DMS153 (cell line): ENCODE data around the gene OR4K2.
"Not testable (repeated sequence)": the region's sequence is repeated elsewhere in the genome, so short reads cannot be mapped to it uniquely, and the experiment has no call there.

Source experiments
- DNase-seq: peaks from one replicate; lab custom pipeline; 2025; lab: John Stamatoyannopoulos, UW

Gene OR4K2

GRCh38 chr14:19874842-19875241 lies at the start of gene OR4K2:
TSS of gene OR4K2 (plus strand) at chr14:19875142. CDS start at chr14:19876268, 1,126 bp downstream.
- no peak for DNase-seq

- not testable (repeated sequence) for DNase-seq
These were observed 47.2 kb upstream of the OR4K2 start for GRCh38 chr14:19827626-19828244.

DNA sequence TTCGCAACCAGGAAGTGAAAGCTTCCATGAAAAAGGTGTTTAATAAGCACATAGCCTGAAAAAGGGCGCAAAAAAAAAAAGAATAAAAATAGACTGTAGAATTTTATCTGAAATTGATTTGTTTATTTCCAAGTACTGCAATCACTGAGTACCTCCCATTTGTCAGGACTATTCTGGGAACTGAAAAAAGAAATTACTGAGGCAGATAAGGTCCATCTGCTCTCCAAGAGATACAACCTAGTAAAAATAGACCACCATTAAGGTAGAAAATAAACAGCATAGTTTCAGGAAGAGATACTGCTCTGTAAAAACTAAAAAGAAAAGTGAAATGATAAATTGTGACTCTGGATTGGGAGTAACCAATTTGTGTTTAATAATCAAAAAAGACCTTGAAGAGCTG lies 46.6 kb upstream of the OR4K2 start:
- DNase-seq, result no peak

- not testable (repeated sequence) for DNase-seq
These were observed 40.6 kb upstream of the OR4K2 start for GRCh38 chr14:19834203-19834848.

- DNase-seq, result no peak
These were observed 36.5 kb upstream of the OR4K2 start for GRCh38 chr14:19838433-19838832.

DNA sequence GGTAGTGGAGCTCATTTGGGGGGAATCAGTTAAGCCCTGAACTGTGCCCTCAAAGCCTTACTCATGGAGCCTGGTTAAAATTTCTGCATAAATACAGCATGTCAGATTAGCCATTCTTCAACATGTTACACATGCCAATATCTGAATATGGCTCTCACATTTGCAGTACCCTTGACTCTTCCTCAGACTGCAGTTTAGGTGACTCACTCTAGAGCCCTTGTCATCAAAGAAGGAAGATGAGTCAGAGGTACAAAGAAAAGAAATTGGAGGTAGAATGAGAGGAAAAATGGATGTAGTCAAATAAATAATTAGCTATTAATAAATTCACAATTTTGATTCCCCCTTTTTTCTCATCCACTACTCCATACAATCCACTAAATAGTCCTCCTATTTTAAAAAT lies 23.6 kb upstream of the OR4K2 start:
- DNase-seq, result no peak

GRCh38 chr14:19866061-19866669 lies 8.8 kb upstream of the OR4K2 start:
- not testable (repeated sequence) for DNase-seq

DNA sequence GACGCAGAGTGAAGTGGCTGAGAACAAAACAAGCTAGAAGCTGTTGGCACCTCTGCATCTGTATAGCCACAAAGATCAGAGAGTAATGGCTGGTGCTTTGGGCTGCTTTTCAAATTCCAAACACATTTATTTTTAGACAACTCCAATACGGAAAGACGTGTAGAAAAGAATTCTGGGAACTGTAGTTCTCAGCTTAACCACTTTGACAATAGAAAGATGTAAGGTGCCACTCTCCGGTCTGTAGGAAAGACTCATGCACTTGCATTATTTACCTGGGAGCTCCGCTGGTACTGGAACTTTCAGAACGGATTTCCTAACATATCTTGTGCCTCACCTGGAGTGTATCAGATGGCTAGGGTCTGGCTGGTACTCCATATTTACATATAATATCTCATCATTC lies 1.8 kb upstream of the OR4K2 start:
- no peak for DNase-seq

- no peak for DNase-seq
These were observed 3.2 kb downstream of the OR4K2 start for GRCh38 chr14:19878029-19878642.

GRCh38 chr14:19895282-19895681 lies 20.3 kb downstream of the OR4K2 start:
- no peak for DNase-seq

GRCh38 chr14:19900999-19901398 lies 26.1 kb downstream of the OR4K2 start:
- DNase-seq, result no peak

DNA sequence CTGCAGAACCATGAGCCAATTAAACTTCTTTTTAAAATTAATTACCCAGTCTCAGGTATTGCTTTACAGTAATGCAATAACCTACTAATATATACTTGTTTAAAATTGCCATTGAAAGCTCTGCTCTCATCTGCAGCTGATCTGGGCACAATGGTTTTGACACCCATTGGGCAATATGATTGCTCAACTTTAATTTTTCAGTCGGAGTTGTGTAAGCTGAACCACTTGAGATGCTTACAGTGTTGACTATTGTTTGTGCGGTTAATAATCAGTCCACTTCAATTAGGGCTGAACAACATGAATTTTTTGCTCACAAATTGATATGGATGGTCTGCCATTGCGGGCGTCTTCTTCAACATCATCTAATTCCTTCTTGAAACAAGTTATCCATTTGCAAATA lies 27.5 kb downstream of the OR4K2 start:
- no peak for DNase-seq

- DNase-seq, result no peak
These were observed 31.7 kb downstream of the OR4K2 start for GRCh38 chr14:19906665-19907064.

DNA sequence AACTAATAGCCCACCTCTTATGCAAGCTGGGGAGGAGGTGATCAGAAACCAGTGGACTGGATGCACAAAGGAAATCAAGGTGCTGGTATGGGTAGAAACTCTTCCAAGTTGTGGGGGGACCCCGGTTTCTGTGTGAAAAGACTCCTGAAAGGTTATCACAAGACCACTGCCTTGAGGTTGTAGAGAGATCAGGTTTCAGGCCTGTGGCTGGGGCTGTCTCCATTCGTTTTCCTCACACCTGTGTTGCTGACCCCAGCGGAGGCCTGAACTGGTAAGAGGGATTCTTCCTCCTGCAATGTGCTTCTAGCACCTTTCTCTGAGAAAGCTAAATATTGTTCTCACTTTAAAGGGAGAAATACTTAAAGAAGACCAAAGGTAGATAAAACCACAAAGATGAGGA lies 36.2 kb downstream of the OR4K2 start:
- no peak for DNase-seq

- no peak for DNase-seq
These were observed 42.3 kb downstream of the OR4K2 start for GRCh38 chr14:19917243-19917642.

DNA sequence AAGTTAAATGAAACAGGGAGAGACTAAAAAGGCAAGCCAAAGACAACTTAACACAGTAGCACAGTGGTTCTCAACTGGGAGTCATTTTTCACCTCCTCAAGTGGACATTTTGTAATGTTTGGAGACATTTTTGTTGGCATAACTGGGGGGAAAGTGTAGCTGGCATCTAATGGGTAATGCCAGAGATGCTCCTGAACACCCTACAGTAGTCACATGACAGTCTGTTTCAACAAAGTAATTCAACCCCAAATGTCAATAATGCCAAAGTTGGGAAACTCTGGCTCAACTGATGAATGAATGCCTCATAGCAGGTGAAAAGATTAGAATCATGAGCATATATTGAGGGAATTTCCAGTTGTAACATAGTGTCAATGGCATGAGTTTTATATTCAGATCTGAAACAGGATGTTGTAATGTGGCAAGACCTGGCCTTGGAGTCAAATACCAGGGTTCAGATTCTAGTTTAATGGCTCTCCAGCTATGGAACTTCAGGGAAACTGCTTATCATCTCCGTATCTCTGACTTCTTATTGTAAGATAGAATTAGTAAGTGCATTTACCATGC lies 43.1 kb downstream of the OR4K2 start:
- no peak for DNase-seq

GRCh38 chr14:19918553-19919264 lies 43.8 kb downstream of the OR4K2 start:
- DNase-seq, result no peak

DNA sequence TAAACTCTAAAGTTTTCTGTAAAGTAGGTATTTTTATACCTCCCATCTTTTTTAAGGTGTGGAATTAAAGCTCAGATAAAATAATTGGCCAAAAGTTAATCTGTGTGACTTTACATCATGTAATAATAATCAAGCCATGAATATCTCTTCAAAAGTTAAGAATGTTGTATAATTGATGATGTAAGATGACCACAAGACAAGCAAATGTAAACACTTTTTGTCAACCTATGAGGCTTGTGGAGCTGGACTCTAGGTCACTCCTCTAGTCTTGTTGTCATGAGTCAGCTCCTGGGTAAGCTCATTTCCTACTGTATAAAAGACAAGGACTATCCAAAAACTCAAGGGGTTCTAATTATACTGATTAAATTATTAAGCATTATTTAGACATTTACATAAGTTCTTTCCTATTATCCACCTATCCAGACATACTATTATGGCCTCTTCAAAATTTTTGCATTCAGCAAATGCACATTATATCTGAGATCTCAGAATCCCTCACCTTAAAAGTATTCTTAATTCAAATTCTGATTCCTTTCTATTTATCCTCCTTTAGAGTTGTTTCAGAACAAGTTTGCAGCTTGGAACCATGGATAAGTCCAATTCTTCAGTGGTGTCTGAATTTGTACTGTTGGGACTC lies 45.2 kb downstream of the OR4K2 start, which contains the start of gene OR4K5:
Gene OR4K5 (plus strand): TSS at position 587 of the 637 bp plus-strand sequence. CDS start 0 bp downstream, at position 587.
- no peak for DNase-seq

- DNase-seq, result no peak
These were observed 55.7 kb downstream of the OR4K2 start, which contains the start of gene OR4K1 for GRCh38 chr14:19930617-19931016. TSS of gene OR4K1 (plus strand) at chr14:19930917. CDS start at chr14:19935667, 4,750 bp downstream.
